ENCODE data around the gene SF3B4. TPM values are rescaled to one million over a fixed set of nuclear protein-coding genes. Genes with fewer than 3 reads are reported as not detected.
"Not testable (repeated sequence)": the region's sequence is repeated elsewhere in the genome, so short reads cannot be mapped to it uniquely, and the experiment has no call there.

Gene SF3B4
- polyA plus RNA-seq, 1 experiment: 47.6 TPM

- ChIA-PET CTCF (interaction anchor here (1.1 to 1.4 kb wide), 3 partner anchors 84 to 221 kb away, joined by 3 to 4 read pairs (median 4); no protein-coding TSS in a partner anchor), POLR2A (no interaction called here)
- H3K27ac ChIP-seq (ENCODE audit: low read depth, low read length): no peak overlapping the region
- DNase-seq (ENCODE audit: low read depth, low spot score): peak; percentile 13
- H3K27me3 ChIP-seq (ENCODE audit: control insufficient read depth, insufficient read depth, low read length): no peaks in the 10 kb centered on the region
- H3K9me3 ChIP-seq (ENCODE audit: control insufficient read depth, insufficient read depth, low read length): no peaks in the 10 kb centered on the region
- no peak overlapping the region for H3K4me3 ChIP-seq (ENCODE audit: low read depth, low read length)
- TF ChIP-seq, protein P1, sequence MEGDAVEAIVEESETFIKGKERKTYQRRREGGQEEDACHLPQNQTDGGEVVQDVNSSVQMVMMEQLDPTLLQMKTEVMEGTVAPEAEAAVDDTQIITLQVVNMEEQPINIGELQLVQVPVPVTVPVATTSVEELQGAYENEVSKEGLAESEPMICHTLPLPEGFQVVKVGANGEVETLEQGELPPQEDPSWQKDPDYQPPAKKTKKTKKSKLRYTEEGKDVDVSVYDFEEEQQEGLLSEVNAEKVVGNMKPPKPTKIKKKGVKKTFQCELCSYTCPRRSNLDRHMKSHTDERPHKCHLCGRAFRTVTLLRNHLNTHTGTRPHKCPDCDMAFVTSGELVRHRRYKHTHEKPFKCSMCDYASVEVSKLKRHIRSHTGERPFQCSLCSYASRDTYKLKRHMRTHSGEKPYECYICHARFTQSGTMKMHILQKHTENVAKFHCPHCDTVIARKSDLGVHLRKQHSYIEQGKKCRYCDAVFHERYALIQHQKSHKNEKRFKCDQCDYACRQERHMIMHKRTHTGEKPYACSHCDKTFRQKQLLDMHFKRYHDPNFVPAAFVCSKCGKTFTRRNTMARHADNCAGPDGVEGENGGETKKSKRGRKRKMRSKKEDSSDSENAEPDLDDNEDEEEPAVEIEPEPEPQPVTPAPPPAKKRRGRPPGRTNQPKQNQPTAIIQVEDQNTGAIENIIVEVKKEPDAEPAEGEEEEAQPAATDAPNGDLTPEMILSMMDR (IDR thresholded peaks at IDR 0.05; ENCODE audit: low read depth, low read length): no peak
These were observed 38.8 kb upstream of the SF3B4 start for GRCh38 chr1:149966405-149966804.

- H3K27ac ChIP-seq (ENCODE audit: low read depth, low read length): peak overlapping the region; percentile 11
- H3K9me3 ChIP-seq (ENCODE audit: control insufficient read depth, insufficient read depth, low read length): no peaks in the 10 kb centered on the region
- DNase-seq (ENCODE audit: low read depth, low spot score): no peak
- no peaks in the 10 kb centered on the region for H3K27me3 ChIP-seq (ENCODE audit: control insufficient read depth, insufficient read depth, low read length)
- CTCF ChIA-PET: interaction anchor here (1.6 to 1.7 kb wide), 2 partner anchors 85 to 221 kb away, joined by 6 read pairs; no protein-coding TSS in a partner anchor
- TF ChIP-seq, protein P1 (IDR thresholded peaks at IDR 0.05; ENCODE audit: low read depth, low read length): no peak
- POLR2A ChIA-PET: interaction anchor here (0.7 kb wide), 1 partner anchor 1345 kb away, joined by 5 read pairs; no protein-coding TSS in a partner anchor
- H3K4me3 ChIP-seq (ENCODE audit: low read depth, low read length): no peak overlapping the region
These were observed 37.8 kb upstream of the SF3B4 start for GRCh38 chr1:149965440-149965839.

DNA sequence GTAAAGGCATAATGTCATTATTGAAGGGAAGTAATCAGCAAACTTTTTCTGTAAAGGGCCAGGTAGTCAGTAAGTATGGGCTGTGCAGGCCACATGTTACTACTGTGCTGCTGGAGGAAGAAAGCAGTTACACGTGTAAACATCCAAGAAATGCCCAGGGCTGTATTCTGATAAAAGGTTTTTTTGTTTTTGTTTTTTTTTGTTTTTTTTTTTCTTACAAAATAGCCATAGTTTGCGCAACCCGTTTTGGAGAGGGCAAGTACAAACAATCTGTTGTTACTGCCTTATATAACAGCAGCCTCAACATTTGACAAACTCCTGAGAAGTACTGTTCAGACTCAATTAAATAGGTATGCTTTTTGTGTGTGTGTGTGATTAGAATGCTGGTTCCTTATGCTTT is 35.8 kb upstream of the SF3B4 start:
- TF ChIP-seq, protein P1 (IDR thresholded peaks at IDR 0.05; ENCODE audit: low read depth, low read length): no peak
- ChIA-PET POLR2A (interaction anchor here (0.6 kb wide), 1 partner anchor 86 kb away, joined by 10 read pairs; no protein-coding TSS in a partner anchor), CTCF (interaction anchor here (0.6 to 3.0 kb wide), 5 partner anchors 13 to 206 kb away, joined by 4 to 33 read pairs (median 5); partner anchors contain the start of genes OTUD7B and VPS45)
- Histone ChIP-seq H3K4me3 (ENCODE audit: low read depth, low read length) (no peak overlapping the region), H3K27me3 (ENCODE audit: control insufficient read depth, insufficient read depth, low read length) (no peaks in the 10 kb centered on the region), H3K9me3 (ENCODE audit: control insufficient read depth, insufficient read depth, low read length) (peaks cover 2% of the 10 kb centered on the region; the same call in 1 of the 2 replicates), H3K27ac (ENCODE audit: low read depth, low read length) (no peak overlapping the region)
- no peak for DNase-seq (ENCODE audit: low read depth, low spot score)

GRCh38 chr1:149962736-149963135 is 35.1 kb upstream of the SF3B4 start:
- Histone ChIP-seq H3K4me3 (ENCODE audit: low read depth, low read length) (no peak overlapping the region), H3K9me3 (ENCODE audit: control insufficient read depth, insufficient read depth, low read length) (peaks cover 6% of the 10 kb centered on the region), H3K27me3 (ENCODE audit: control insufficient read depth, insufficient read depth, low read length) (no peaks in the 10 kb centered on the region), H3K27ac (ENCODE audit: low read depth, low read length) (no peak overlapping the region)
- ChIA-PET POLR2A (no interaction called here), CTCF (interaction anchor here (0.6 to 3.3 kb wide), 50 partner anchors 9 to 252 kb away, joined by 3 to 59 read pairs (median 6); partner anchors contain the start of genes OTUD7B and VPS45)
- TF ChIP-seq, protein P1 (IDR thresholded peaks at IDR 0.05; ENCODE audit: low read depth, low read length): no peak
- DNase-seq (ENCODE audit: low read depth, low spot score): no peak

- H3K27me3 ChIP-seq (ENCODE audit: control insufficient read depth, insufficient read depth, low read length): no peaks in the 10 kb centered on the region
- ChIA-PET CTCF (interaction anchor here (0.6 to 3.3 kb wide), 63 partner anchors 9 to 252 kb away, joined by 3 to 59 read pairs (median 5); partner anchors contain the start of genes OTUD7B and VPS45), POLR2A (no interaction called here)
- peaks cover 9% of the 10 kb centered on the region for H3K9me3 ChIP-seq (ENCODE audit: control insufficient read depth, insufficient read depth, low read length)
- no peak overlapping the region for H3K4me3 ChIP-seq (ENCODE audit: low read depth, low read length)
- DNase-seq (ENCODE audit: low read depth, low spot score): peak; percentile 62
- no peak overlapping the region for H3K27ac ChIP-seq (ENCODE audit: low read depth, low read length)
- TF ChIP-seq, protein P1 (IDR thresholded peaks at IDR 0.05; ENCODE audit: low read depth, low read length): peak; percentile 75
These were observed 34.5 kb upstream of the SF3B4 start for GRCh38 chr1:149962039-149962647.

DNA sequence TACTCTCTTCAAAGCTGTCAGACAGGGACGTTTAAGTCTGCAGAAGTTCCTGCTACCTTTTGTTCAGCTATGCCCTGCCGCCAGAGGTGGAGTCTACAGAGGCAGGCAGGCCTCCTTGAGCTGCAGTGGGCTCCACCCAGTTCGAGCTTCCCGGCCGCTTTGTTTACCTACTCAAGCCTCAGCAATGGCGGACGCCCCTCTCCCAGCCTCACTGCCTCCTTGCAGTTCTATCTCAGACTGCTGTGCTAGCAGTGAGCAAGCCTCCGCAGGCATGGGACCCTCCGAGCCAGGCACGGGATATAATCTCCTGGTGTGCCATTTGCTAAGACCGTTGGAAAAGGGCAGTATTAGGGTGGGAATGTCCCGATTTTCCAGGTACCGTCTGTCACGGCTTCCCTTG is 29.9 kb upstream of the SF3B4 start:
- H3K4me3 ChIP-seq (ENCODE audit: low read depth, low read length); H3K27ac ChIP-seq (ENCODE audit: low read depth, low read length); CTCF ChIA-PET; H3K9me3 ChIP-seq (ENCODE audit: control insufficient read depth, insufficient read depth, low read length); H3K27me3 ChIP-seq (ENCODE audit: control insufficient read depth, insufficient read depth, low read length); DNase-seq (ENCODE audit: low read depth, low spot score): not testable (repeated sequence)
- POLR2A ChIA-PET: interaction anchor here (0.6 kb wide), 1 partner anchor 240 kb away, joined by 5 read pairs; no protein-coding TSS in a partner anchor

All from AG04450 (cell line).